Measurements from ENCODE around the gene ATG13. TPM values are rescaled to one million over a fixed set of nuclear protein-coding genes. Genes with fewer than 3 reads are reported as not detected.
"Not testable (repeated sequence)": the region's sequence is repeated elsewhere in the genome, so short reads cannot be mapped to it uniquely, and the experiment has no call there.

ATG13 gene
- polyA plus RNA-seq: 10 to 100 TPM; 28.9 to 63.3 (median 36.4) TPM

DNA sequence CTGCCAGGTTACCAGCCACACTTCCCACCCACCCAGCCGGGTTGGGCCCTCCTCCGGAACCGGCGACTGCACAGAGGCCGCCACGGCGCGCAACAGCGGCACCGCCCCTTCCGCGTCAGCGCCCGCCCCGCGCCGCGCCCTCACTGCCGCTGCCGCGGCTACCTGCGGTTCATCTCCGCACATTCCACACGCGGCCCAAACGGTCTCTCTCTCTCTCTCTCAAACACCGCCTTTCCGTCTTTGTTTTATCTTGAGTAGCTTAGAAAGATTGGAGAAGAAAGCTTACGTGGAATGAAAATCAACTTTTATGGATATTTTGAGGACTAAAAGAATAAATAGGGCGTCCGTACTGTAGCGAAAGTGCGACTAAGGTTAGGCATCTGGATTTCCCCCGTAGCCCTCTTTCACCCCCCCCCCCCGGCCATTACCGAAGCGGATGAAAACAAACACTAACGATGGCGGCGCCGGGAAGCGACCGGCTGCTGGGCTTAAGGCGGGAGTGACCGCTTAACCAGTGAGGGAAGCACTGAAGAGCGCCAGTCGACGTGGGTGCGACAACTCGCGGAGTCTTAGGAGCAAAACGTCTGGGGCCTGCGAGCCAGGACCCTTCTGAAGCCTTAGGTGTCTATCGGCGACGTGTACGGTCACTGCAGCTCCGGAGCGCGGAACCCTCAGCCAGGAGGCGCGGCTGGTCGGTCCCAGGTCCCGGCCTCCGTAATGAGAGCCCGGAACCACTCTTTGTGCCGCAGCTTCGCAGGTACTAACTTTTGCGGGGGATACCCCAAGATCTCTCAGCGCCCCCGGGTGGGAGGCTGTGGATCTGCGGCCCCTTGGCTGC lies at the start of gene ATG13, which contains the start of gene HARBI1:
Gene ATG13, plus strand, starts transcription at position 420 of the 838 bp plus-strand sequence. CDS start 26,739 bp downstream, outside the sequence.
Gene HARBI1, minus strand, starts transcription at position 94 of the 838 bp plus-strand sequence. CDS start 990 bp downstream, outside the sequence.
- peak within 1 kb of the TSS; percentile 74 for H3K27ac ChIP-seq (ENCODE audit: low read depth, low read length)
- WGBS, 3 donors: 0% methylated on average over 66 to 72 of the region's 72 CpGs

DNA sequence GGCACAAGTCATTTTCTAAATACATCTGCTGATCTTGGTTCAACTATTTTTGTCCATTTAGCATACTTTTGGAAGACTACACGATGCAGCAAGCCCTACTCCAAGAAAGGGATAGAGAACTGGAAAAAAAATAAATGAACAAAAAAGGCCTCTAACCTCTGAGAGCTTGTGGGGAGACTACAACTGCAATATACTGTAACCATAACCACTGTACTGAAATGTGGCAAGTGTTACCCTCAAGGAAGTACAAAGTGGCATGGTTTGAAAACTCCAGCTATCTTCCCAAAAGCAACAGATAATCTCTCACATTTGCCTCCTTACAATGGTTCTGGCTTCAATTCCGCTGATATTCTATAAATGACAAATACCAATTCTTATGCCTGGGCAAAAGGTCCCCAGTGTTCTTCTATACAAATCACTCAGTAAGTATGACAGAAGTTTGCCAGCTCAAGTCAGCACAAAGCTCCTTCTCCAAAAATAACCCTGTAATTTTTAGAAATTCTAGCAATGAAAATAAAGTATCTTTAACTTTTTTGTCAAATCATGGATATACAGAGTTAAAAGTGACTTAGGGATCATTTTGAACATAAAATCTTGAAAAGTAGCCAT lies 46.5 kb upstream of the ATG13 start:
- 58 to 68% (median 63%) methylated on average over 2 of the region's 2 CpGs for WGBS, 3 donors
- H3K27ac ChIP-seq (ENCODE audit: low read depth, low read length): no peak overlapping the region

DNA sequence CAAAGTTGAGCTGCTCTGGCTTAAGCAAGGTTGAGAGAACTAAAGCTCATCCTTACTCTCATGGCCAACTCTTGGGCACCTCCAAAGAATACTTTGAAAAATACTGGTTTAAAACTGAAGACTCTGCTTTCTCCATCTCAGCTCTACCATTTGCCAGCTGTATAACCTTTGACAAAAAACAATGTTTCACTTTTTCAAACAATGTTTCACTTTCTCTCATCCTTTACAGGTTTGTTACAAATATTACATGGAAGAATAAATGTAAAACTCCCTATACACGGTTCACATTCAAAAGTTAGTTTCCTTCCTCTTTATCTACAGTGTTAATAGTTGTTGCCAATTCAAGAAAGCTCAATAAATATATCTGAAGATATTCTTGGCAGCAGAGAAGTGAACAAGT lies 42.7 kb upstream of the ATG13 start:
- H3K27ac ChIP-seq (ENCODE audit: low read depth, low read length): no peak overlapping the region
- 8 to 13% (median 10%) methylated on average over 1 of the region's 1 CpG for WGBS, 3 donors

DNA sequence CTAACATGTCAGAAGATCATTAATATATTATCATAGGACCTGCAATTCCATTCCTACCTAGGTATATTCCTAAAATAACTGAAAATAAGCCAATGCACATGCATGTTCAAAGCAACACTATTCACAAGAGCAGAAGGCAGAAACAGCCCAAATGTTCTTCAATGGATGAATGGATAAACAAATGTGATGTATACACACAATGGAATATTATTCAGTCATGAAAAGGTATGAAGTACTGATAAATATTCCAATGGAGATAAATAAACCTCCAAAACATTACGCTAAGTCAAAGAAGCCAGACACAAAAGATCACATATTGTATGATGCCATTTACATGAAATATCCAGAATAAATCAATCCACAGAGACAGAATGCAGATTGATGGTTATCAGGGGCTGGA lies 40.3 kb upstream of the ATG13 start:
- H3K27ac ChIP-seq (ENCODE audit: low read depth, low read length): no peak overlapping the region
- WGBS, 3 donors: 99 to 100% (median 100%) methylated on average over 1 of the region's 1 CpG

DNA sequence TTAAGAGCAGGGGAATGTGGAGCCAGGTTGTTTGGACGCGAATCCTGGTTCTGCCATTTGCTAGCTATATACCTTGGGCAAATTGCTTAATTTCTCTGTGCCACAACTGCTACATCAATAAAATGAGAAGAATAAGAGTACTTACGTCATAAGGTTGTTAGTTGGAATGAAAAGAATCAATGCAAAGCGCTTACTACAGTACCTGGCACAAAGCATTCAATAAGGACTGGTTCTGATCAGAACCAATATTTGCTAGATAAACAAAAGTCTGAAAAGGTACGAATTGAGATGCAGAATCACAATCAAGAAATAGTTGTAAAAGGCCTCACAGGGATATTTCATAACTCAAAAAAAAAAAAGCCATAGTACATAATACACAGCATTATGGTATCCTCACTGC lies 34.8 kb upstream of the ATG13 start:
- WGBS, 3 donors: 70 to 94% (median 90%) methylated on average over 5 of the region's 5 CpGs
- H3K27ac ChIP-seq (ENCODE audit: low read depth, low read length): no peak overlapping the region

DNA sequence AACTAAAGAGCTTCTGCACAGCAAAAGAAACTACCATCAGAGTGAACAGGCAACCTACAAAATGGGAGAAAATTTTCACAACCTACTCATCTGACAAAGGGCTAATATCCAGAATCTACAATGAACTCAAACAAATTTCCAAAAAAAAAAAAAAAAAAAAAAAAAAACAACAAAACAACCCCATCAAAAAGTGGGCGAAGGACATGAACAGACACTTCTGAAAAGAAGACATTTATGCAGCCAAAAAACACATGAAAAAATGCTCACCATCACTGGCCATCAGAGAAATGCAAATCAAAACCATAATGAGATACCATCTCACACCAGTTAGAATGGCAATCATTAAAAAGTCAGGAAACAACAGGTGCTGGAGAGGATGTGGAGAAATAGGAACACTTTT lies 33.8 kb upstream of the ATG13 start:
- not testable (repeated sequence) for H3K27ac ChIP-seq (ENCODE audit: low read depth, low read length)
- WGBS, 3 donors: 93 to 100% (median 100%) methylated on average over 1 of the region's 1 CpG

DNA sequence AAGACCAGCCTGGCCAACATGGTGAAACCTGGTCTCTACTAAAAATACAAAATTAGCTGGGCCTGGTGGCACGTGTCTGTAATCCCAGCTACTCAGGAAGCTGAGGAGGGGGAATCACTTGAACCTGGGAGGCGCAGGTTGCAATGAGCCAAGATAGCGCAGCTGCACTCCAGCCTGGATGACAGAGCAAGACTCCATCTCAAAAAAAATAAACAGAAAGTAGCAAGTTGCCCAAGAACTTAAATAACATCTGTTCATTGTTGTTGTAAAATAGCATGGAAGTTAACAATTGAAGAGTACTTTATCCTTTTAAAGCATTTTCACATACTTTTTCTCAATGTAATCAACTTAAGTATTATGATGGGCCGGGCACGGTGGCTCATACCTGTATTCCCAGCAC lies 29.2 kb upstream of the ATG13 start:
- 86 to 87% (median 87%) methylated on average over 5 of the region's 5 CpGs for WGBS, 3 donors
- no peak overlapping the region for H3K27ac ChIP-seq (ENCODE audit: low read depth, low read length)

DNA sequence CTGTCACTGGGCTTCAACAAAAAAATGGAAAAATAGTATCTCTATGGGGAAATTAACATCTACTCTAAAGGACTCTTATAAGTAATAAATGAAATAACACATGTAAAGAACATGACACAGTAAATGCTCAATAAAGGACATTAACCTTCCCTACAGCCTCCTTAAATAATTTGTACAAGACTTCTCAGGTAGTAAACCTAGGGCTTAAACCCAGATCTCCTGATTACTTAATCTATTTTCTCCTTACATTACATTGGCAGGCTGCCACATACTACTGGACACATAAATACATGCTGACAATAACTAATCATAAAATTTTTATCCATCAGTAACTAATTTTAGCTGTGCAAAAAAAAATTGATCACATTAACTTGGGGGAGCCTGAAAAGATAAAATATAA lies 28.4 kb upstream of the ATG13 start:
- H3K27ac ChIP-seq (ENCODE audit: low read depth, low read length): no peak overlapping the region

DNA sequence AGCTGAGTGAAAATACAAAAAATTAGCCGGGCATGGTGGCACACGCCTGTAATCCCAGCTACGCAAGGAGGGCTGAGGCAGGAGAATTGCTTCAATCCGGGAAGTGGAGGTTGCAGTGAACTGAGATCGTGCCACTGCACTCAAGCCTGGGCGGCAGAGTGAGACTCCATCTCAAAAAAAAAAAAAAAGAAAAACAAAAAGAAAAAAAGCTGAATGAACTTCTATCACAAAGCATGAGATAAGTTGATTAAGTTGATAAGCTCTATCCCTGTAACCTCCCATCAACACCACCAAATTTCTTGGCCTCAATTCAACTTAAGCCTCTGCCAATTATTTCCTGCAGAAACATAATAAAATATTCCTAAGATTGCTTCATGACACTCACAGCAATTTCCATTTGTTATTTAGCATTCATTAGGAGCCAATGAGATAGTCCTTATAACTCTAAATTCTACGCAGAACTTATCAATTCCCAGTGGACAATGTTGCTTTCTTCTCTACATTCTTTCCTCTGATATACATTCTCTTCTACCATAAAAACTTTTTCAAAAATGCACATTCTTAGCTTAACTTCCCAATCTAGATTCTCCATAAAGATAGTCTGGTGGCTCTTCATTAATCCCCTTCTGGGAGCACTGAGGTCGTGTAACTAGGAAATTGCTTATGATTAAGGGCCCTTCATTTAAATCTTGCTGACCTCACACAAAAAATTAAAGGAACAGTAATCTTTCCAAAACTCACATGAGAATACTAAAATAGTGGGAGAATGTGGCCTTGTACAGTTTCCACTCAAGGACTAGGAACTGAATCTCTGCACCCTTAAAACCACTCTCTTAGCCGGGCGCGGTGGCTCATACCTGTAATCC lies 26.4 kb upstream of the ATG13 start:
- 47 to 57% (median 55%) methylated on average over 11 of the region's 11 CpGs for WGBS, 3 donors
- no peak overlapping the region for H3K27ac ChIP-seq (ENCODE audit: low read depth, low read length)

DNA sequence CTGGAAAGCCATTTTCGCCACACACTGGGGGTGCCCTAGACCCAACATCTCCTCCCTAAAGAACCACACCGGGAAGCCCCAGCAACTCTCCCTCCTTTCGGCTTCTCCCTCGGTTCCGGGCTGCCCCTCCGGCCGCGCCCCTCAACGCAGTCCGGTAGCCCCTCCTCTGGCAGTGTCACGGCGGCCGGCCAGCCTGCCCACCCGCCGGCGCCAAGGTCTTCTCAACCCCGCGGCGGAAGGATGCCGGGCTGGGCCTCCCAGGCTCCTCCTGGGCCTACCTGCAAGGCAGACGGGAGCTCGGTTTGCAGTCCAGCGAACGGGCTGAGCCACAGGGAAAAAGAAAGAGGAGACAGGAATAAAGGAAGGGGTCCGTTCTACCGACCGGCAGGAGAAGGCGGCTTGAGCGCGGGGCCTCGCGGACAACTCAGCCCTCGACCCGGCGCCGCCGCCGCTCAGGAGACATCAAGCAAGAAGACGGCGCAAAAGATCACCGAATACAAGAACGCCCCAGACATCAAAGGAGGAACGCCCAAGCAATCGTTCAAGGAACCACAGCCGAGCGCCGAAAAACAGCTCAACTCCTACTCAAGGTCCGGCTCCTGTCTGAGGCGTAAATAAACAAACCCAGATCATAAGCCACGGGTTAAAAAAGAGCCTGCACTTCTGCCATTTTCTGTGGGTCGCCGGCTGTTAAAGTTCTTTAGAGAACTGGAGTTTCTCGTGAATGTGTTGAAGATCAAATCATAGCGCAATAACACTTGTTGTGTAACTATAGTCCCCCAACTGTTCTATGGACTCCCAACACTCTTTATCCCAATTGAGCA lies 23.6 kb upstream of the ATG13 start, which contains the start of gene AMBRA1:
Gene AMBRA1, minus strand, starts transcription at position 474 of the 824 bp plus-strand sequence. CDS start 45,643 bp downstream, outside the sequence.
- 1% methylated on average over 52 to 54 of the region's 54 CpGs for WGBS, 3 donors
- H3K27ac ChIP-seq (ENCODE audit: low read depth, low read length): no peak within 1 kb of the TSS

DNA sequence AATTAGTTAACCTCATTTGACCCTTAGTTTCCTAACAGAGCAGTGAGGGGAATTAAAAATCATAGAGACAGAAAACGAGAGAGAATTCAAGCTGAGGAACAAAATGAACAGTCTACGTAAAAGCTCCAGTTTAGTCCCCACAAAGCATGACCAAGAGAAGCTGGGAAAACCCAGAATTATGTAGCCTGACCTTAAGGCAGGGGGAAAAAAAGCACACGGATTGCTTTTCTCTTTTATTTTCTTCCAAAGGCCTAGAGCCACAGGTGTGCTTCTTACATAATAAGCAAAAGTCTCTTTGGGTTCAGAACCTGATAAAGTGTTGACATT lies 23.0 kb upstream of the ATG13 start:
- 24 to 34% (median 32%) methylated on average over 3 of the region's 3 CpGs for WGBS, 3 donors
- no peak overlapping the region for H3K27ac ChIP-seq (ENCODE audit: low read depth, low read length)

DNA sequence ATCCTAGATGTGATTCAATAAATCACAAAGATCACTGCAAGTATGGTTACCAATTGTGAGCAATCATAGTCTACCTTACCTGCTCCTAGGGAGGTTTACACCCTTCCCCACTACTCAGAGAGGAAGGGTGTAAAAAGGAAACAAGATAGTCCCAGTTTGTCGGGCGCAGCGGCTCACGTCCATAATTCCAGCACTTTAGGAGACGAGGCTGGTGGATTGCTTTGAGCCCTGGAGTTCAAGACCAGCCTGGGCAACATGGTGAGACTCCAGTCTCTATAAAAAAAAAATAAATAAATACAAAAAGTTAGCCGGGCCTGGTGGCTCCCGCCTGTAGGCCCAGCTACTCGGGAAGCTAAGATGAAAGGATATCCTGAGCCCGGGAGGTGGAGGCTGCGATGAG lies 22.6 kb upstream of the ATG13 start:
- WGBS, 3 donors: 92 to 95% (median 93%) methylated on average over 10 of the region's 10 CpGs
- H3K27ac ChIP-seq (ENCODE audit: low read depth, low read length): no peak overlapping the region

DNA sequence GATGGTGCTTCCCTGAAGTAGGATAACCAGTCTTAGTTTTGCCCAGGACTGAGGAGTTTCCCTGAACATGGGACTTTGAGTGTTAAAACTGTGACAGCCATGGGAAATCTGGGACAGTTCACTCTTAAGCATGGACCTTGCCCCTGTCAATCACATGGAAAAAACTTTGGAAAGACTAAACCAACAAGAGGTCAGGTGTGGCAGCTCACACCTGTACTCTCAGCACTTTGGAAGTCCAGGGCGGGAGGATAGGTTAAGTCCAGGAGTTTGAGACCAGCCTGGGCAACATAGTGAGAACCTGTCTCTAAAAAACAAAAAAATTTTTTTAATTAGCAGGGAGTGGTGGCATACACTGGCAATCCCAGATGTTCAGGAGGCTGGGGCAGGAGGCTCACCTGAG lies 20.2 kb upstream of the ATG13 start:
- 62 to 100% (median 98%) methylated on average over 1 of the region's 1 CpG for WGBS, 3 donors
- H3K27ac ChIP-seq (ENCODE audit: low read depth, low read length): no peak overlapping the region

DNA sequence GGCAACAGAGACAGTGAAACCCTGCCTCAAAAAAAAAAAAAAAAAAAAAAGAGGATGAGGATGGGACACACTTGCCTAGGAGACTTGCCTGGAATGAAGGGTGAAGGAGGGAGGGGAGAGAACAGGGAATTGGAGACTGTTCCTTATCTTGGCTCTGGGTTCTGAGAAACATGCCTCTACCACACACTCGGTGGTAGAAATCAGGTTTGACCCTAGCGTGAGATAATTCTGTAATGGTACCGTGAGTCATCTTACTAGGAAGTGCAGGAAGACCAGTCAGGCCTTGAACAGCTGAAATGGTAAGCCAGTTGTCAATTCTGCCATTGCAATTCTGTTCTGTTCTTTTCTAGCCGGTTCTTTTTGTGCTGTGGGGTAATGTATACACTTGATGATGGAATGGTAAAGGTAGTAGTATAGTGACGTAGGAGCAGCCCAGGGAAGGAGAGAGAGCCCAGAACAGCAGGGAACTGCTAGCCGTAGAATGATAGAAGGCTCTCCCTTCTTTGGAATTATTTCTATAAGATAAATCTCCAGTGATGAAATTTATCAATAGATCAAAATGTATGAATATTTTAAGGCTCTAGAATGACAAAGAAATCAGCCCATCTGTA lies 19.6 kb upstream of the ATG13 start:
- 81 to 86% (median 85%) methylated on average over 6 of the region's 6 CpGs for WGBS, 3 donors
- H3K27ac ChIP-seq (ENCODE audit: low read depth, low read length): no peak overlapping the region

DNA sequence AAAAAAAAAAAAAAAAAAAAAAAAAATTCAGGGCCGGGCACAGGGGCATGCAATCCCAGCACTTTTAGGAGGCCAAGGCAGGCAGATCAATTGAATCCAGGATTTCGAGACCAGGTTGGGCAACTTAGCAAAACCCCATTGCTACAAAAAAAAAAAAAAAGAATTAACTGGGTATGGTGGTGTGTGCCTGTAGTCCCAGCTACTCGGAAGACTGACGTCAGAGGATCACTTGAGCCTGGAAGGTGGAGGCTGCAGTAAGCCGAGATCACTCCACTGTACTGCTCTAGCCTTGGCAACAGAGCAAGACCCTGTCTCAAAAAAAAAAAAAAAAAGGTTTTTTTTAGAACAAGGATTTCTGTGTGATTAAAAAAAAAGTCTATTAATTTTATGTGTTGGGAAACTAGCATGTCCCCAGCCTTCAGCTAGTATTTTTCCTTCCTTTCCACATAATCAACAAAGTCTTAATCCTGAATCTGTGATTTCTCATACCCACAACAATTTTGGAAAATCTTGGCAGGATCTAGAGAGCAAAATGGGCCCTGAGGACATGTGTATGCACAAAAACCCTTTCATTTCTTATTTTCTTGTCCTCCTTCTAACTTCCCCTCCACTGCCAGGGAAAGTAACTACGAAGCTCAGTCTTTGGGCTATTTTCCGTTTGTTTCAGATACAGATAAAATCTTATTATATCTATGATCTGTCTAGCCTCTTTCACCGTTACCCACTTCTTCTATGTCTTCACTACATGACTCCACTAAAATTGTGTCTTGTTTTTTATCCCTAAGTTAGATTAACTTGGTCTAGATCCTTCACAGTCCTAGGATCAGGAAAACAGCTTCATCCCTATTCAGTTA lies 17.8 kb upstream of the ATG13 start:
- WGBS, 3 donors: 67 to 83% (median 82%) methylated on average over 8 of the region's 8 CpGs
- H3K27ac ChIP-seq (ENCODE audit: low read depth, low read length): no peak overlapping the region

DNA sequence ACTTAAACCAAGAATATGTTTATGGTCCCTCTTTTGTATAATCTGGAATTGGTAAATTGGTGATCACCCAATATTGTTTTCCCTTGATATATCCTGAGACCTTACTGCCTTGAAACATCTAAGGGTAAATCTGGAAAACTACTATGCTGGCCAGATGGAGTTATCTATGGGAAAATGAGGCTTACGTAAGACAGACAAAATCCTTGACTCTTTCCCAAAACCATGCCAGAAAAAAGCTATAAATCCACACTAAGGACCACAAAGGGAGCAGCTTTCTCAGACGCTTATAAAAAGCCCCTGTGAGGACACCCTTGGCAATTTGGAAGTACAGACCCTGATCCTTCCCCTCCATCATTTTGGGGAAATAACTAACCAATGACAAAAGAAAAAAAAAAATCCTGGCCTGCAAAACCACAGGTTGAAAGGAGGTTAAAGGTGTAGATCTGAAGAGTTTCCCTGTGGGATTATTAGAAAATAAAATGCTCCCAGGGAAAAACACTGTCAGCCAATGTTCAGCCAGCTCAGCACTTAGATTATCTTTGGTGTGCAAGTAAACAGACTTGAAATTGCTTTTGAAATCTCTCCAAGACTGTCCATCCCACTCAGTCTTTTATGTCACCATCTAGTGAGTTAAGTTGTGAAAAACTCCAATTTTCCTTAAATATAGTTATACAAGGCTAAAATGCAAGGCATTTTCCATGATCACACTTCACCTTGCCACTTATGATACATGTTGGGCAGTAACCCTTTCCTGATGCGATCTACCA lies 17.0 kb upstream of the ATG13 start:
- 68 to 80% (median 71%) methylated on average over 3 of the region's 3 CpGs for WGBS, 3 donors
- H3K27ac ChIP-seq (ENCODE audit: low read depth, low read length): no peak overlapping the region
